Activated naive CD4-positive, alpha-beta T cell treated with anti-CD3 and anti-CD28 coated beads, Interleukin-2, amount 10 ng/mL, durations not matched to agents 7 days and 5 days (primary cell): Measurements from ENCODE around the gene RHOB.
"Not testable (repeated sequence)": the region's sequence is repeated elsewhere in the genome, so short reads cannot be mapped to it uniquely, and the experiment has no call there.

Experiments used
- CTCF ChIA-PET: fragments of 350-600 bp; sonication (Branson Sonifier 250); formaldehyde crosslinking; loops from one replicate; lab custom pipeline; 2021; ENCODE audit warnings: antibody characterized with exemption; lab: Charles Lee
- DNase-seq: peaks from one replicate; pipeline ENCODE4 v3.0.0-alpha.2; 2020
- H3K27ac Mint-ChIP-seq: one replicate; pipeline ENCODE4 v1.8.0; 2021; ENCODE audit warnings: mild to moderate bottlenecking, moderate library complexity, mixed read lengths
- H3K27me3 Mint-ChIP-seq: one replicate; pipeline ENCODE4 v1.8.0; 2021; ENCODE audit warnings: mild to moderate bottlenecking, mixed read lengths
- H3K36me3 Mint-ChIP-seq: one replicate; pipeline ENCODE4 v1.8.0; 2021; ENCODE audit warnings: mixed read lengths
- H3K4me1 Mint-ChIP-seq: one replicate; pipeline ENCODE4 v1.8.0; 2021; ENCODE audit warnings: mixed read lengths
- H3K4me3 Mint-ChIP-seq: one replicate; pipeline ENCODE4 v1.8.0; 2021; ENCODE audit warnings: mild to moderate bottlenecking, moderate library complexity, mixed read lengths
- H3K9me3 Mint-ChIP-seq: one replicate; pipeline ENCODE4 v1.8.0; 2021; ENCODE audit warnings: mixed read lengths

Gene RHOB

GRCh38 chr2:20484810-20485611, 38.1 kb downstream of the RHOB start:
- H3K4me3 Mint-ChIP-seq: no peak overlapping the region
- peaks cover 21% of the 10 kb centered on the region for H3K27me3 Mint-ChIP-seq
- H3K4me1 Mint-ChIP-seq: no peaks in the 10 kb centered on the region
- H3K27ac Mint-ChIP-seq: no peak overlapping the region
- no peaks in the 10 kb centered on the region for H3K9me3 Mint-ChIP-seq
- CTCF ChIA-PET: interaction anchor here (1.0 kb wide), 1 partner anchor 74 kb away, joined by 3 read pairs; no protein-coding TSS in a partner anchor
- no peak for DNase-seq
- no peaks in the 10 kb centered on the region for H3K36me3 Mint-ChIP-seq

- no peaks in the 10 kb centered on the region for H3K9me3 Mint-ChIP-seq
- CTCF ChIA-PET: interaction anchor here (0.9 to 1.0 kb wide), 2 partner anchors 42 to 74 kb away, joined by 3 read pairs; no protein-coding TSS in a partner anchor
These were observed 38.9 kb downstream of the RHOB start for GRCh38 chr2:20485612-20486388.

GRCh38 chr2:20486571-20486970, 39.7 kb downstream of the RHOB start:
- no peak overlapping the region for H3K4me3 Mint-ChIP-seq

More at GRCh38 chr2:20485612-20486388, 38.9 kb downstream of the RHOB start:
- H3K27ac Mint-ChIP-seq: no peak overlapping the region
- H3K36me3 Mint-ChIP-seq: no peaks in the 10 kb centered on the region
- no peaks in the 10 kb centered on the region for H3K4me1 Mint-ChIP-seq
- H3K4me3 Mint-ChIP-seq: no peak overlapping the region
- DNase-seq: no peak
- H3K27me3 Mint-ChIP-seq: peaks cover 18% of the 10 kb centered on the region

DNA sequence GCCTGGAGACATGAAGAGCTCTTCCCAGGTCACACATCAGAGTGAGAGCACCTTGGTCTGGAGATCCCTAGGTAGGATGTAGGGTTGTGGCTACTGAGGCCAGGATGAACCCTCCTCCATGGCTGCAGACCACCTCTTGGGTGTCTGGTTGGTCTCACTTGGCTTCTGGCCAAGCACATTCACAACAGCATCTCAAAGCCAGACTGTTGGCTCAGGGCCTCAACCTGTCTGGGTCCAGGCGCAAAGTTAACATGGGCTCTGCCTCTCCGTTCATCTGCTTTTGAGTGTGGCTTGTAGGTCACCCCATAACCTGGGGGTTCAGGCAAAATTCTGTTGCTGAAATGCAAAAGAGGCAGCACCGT, 40.1 kb downstream of the RHOB start:
- no peak for DNase-seq
- Mint-ChIP-seq H3K27ac (no peak overlapping the region), H3K4me3 (no peak overlapping the region), H3K36me3 (no peaks in the 10 kb centered on the region), H3K4me1 (no peaks in the 10 kb centered on the region), H3K9me3 (no peaks in the 10 kb centered on the region), H3K27me3 (peaks cover 17% of the 10 kb centered on the region)
- CTCF ChIA-PET: interaction anchor here (0.9 kb wide), 1 partner anchor 43 kb away, joined by 3 read pairs; no protein-coding TSS in a partner anchor

More at GRCh38 chr2:20486571-20486970, 39.7 kb downstream of the RHOB start:
- no peak for DNase-seq
- Mint-ChIP-seq H3K27ac (no peak overlapping the region), H3K36me3 (no peaks in the 10 kb centered on the region), H3K4me1 (no peaks in the 10 kb centered on the region), H3K9me3 (no peaks in the 10 kb centered on the region), H3K27me3 (peaks cover 18% of the 10 kb centered on the region)
- CTCF ChIA-PET: interaction anchor here (0.9 kb wide), 1 partner anchor 43 kb away, joined by 3 read pairs; no protein-coding TSS in a partner anchor

DNA sequence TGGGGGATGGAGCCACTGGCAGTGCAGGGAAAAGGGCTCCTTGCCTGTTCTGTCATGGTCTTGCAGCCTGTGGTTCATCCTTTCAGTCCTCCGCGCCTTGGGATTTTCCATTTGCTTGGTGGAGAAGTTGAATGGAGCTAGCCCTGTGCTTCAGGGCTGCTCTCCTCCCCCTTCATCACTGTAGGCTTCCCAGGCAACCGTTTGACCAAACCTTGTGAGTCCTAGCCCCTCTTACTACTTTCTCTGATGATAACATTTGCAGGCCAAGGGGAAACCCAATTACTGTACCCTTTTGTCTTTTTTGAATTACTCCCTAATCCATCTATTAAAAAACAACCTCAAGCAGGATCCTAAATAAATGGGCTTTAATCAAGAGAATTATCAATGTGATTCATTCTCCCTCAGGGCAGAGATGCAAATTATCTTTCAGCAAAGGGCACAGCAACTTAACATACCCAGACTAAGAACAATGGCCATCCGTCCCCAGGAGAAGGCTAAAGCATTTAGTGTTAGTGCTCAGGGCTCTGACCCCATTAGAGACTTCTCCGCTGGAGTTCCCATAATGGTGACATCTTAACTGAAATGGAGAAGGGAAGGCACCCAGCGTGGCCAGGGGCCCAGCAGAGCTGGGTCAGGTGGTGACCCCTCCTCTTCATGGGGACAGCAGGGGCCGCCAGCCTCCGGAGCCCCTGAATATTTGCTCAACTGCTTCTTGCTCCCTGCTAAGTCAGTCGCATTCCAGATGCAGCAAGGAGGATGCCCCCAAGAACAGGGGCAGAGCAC, 40.7 kb downstream of the RHOB start:
- H3K27me3 Mint-ChIP-seq: peaks cover 15% of the 10 kb centered on the region
- H3K4me3 Mint-ChIP-seq: no peak overlapping the region
- H3K27ac Mint-ChIP-seq: no peak overlapping the region
- CTCF ChIA-PET: no interaction called here
- no peaks in the 10 kb centered on the region for H3K4me1 Mint-ChIP-seq
- H3K36me3 Mint-ChIP-seq: no peaks in the 10 kb centered on the region
- no peaks in the 10 kb centered on the region for H3K9me3 Mint-ChIP-seq
- DNase-seq: no peak

DNA sequence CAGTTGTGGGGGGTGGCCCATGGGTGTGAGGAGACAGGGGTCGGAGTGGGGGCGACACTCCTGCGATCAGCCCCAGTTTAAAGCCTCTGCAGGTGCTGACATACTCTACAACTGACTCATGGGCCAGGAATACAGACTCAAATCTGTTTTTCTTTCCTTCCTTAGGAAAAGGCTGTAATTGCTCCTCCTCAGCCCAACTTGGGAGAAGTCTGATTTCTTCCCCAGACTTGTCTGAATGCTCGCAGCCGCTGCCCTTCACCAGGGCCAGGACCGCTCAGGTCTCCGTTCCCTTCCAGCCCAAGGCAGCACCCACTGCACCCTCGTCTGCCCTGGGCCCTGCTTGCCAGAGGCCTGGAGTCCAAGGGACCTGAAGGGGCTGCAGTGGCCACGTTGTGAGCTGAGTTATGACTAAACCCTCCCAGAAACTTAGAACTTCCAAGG, 41.3 kb downstream of the RHOB start:
- no peak for DNase-seq
- Mint-ChIP-seq H3K9me3 (no peaks in the 10 kb centered on the region), H3K27me3 (peaks cover 15% of the 10 kb centered on the region), H3K4me3 (no peak overlapping the region), H3K27ac (no peak overlapping the region), H3K36me3 (no peaks in the 10 kb centered on the region), H3K4me1 (no peaks in the 10 kb centered on the region)
- CTCF ChIA-PET: no interaction called here

DNA sequence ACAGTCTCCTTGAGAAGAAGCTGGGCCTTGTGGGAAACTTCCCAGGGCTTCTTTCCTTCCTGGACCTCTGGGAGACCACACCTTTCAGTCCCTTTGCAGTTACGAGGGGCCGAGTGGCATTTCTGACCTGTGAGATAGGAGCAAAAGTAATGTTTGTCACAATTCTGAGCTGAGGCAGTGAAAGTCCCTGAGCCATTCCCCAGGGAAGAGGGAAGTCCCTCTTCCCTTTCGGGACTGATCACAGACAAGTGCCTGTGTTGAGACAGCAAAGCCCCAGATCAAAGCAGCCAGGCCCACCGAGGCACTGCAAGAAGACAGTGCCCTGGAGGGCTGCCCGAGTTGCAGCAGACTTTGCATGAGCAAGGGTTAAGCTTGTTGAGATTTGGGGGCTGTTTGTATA, 41.9 kb downstream of the RHOB start:
- Mint-ChIP-seq H3K27me3 (peaks cover 15% of the 10 kb centered on the region), H3K36me3 (no peaks in the 10 kb centered on the region), H3K27ac (no peak overlapping the region), H3K9me3 (no peaks in the 10 kb centered on the region), H3K4me1 (peaks cover under 1% of the 10 kb centered on the region), H3K4me3 (no peak overlapping the region)
- DNase-seq: no peak
- CTCF ChIA-PET: no interaction called here

DNA sequence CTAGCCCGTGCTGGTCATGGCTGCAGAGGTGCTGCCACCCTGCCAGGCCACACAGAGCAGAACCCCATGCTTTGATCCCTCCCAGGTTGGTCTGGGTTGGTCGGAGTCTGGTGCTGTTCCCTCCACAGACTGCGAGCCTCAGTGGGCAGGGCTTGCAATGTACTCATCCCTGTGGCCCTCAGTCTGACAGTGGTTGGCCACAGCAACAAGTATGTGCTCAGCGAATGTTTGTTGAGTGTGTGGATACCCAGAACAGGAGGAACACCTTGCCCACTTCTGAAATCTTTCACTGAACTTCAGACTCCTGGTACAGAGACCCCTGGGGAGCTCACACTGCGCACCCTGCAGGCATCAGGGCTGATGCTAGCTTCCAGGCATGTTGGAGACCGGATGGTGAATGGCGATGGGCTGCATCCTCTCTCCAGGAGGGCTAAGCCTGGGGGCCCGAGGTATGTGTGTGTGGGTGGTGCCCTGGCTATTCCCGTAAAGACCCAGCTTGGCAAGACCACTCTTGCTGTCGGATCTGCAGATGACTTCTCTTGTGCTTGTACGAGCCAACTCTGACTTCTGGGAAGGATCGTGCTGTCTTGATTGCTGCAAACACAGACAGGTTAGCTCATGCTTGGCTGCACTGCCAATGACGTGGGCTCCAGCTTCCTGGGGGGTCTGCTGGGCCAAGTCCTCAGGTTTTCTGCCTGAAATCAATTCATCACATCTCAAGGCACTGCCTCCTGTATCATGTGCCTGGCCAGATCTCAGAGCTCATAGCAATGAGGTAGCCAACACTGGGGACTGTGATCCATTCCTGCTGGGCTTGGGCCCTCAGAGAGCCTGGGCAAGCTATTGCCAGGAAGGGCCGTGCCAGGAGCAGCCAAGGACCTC, 43.7 kb downstream of the RHOB start:
- Mint-ChIP-seq H3K27ac (no peak overlapping the region), H3K36me3 (no peaks in the 10 kb centered on the region), H3K4me3 (no peak overlapping the region), H3K9me3 (no peaks in the 10 kb centered on the region), H3K4me1 (peaks cover 10% of the 10 kb centered on the region), H3K27me3 (peaks cover 10% of the 10 kb centered on the region)
- CTCF ChIA-PET: no interaction called here
- no peak for DNase-seq

DNA sequence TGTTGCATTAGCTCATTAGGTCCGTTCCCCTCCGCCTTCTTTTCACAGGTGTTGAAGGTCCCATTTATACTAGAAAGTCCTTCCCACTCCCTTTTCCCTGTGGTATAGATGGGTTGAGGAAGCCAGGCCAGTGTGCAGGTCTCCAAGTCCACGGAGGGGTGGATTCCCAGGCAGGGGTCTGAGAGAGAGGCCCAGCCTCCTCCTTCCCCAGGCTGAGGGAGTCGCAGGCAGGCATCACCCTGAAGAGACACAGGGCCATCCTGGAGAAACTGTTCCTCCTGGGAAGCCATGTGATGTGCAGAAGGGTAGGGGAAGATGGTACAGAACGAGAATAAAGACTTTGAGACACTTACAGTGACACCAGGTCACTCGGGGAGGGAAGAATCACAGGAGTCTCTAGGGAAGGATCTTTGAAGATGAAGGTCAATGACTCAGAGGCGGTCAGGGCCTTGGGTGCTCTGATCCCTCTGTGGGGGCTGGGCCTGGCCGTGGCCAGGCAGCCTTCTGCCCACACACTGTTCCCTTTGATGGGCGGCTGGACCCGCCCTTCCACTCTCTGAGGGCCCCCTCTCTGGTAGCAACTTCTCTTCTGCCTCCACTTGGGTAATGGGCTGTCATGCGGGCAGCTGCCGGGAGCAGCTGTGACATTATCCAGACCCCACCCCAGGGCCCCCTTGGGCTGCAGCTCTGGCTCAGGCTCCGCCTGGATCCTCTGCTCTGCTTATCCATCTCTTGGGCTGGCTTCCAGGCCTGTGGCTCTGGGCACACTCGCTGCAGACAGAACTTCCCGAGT, 45.1 kb downstream of the RHOB start:
- CTCF ChIA-PET: no interaction called here
- H3K27ac Mint-ChIP-seq: no peak overlapping the region
- DNase-seq: no peak
- no peaks in the 10 kb centered on the region for H3K36me3 Mint-ChIP-seq
- no peak overlapping the region for H3K4me3 Mint-ChIP-seq
- H3K9me3 Mint-ChIP-seq: no peaks in the 10 kb centered on the region
- peaks cover 10% of the 10 kb centered on the region for H3K4me1 Mint-ChIP-seq
- peaks cover 18% of the 10 kb centered on the region for H3K27me3 Mint-ChIP-seq

DNA sequence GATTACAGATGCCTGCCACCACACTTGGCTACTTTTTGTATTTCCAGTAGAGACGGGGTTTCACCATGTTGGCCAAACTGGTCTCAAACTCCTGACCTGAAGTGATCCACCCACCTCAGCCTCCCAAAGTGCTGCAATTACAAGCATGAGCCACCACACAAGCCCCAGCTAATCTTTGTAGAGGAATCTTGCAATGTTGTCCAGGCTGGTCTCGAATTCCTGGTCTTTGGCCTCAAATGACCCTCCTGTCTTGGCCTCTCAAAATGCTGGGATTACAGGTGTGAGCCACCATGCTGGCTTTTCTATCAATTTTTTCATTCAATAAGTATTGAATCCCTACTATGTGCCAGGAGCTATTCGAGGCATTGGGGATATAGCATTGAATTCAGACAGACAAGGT, 46.2 kb downstream of the RHOB start:
- H3K4me1 Mint-ChIP-seq, DNase-seq, H3K4me3 Mint-ChIP-seq, H3K9me3 Mint-ChIP-seq, H3K36me3 Mint-ChIP-seq, H3K27ac Mint-ChIP-seq, CTCF ChIA-PET: not testable (repeated sequence)
- H3K27me3 Mint-ChIP-seq: peaks cover 26% of the 10 kb centered on the region

- Mint-ChIP-seq H3K9me3 (no peaks in the 10 kb centered on the region), H3K4me3 (no peak overlapping the region), H3K27me3 (peaks cover 28% of the 10 kb centered on the region), H3K27ac (no peak overlapping the region), H3K36me3 (no peaks in the 10 kb centered on the region), H3K4me1 (peaks cover 10% of the 10 kb centered on the region)
- CTCF ChIA-PET: no interaction called here
- DNase-seq: no peak
These were observed 47.4 kb downstream of the RHOB start for GRCh38 chr2:20494241-20494640.

GRCh38 chr2:20496076-20496872, 49.4 kb downstream of the RHOB start:
- H3K27me3 Mint-ChIP-seq: peaks cover 37% of the 10 kb centered on the region
- CTCF ChIA-PET: no interaction called here
- H3K4me3 Mint-ChIP-seq: no peak overlapping the region
- no peak for DNase-seq
- no peak overlapping the region for H3K27ac Mint-ChIP-seq
- no peaks in the 10 kb centered on the region for H3K9me3 Mint-ChIP-seq
- H3K36me3 Mint-ChIP-seq: no peaks in the 10 kb centered on the region
- peaks cover 10% of the 10 kb centered on the region for H3K4me1 Mint-ChIP-seq
